Measurements from ENCODE around the gene PDLIM7. TPM values are rescaled to one million over a fixed set of nuclear protein-coding genes. Genes with fewer than 3 reads are reported as not detected.

The PDLIM7 gene
- total RNA-seq, 2 donors from 2014 or later: 196 to 241 TPM

DNA sequence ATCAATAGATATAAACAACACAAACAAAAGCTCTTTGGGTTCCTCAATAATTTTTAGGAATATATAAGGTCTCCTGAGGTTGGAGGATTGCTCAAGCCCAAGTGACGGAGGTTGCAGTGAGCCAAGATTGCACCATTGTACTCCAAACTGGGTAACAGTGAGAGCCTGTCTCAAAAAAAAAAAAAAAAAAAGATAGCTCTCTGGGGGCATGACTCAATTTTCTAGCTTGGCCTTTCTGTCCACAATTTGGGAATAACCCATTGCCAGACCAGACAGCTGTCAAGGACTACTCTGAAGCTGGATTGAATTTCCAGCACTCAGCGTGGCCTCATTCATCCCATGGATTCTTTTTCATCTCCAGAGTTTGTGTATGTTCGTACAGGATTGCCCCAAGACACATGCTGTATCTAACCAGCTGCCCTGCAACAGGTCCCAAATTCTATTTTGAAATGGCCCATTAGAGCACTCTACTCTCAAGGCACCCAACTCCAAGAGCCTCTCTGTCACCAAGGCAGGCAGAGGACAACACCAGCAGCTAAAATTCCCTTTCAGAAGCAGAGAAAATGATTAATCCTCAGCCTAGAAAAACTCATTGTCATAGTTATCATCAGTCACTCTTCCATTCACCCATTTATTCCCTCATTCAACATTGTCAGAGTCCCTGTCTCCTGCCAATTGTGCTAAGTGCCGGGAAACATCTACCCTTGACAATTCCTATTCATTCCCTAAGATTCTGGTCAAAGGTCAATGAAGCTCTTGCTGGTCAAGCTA, 48.3 kb upstream of the PDLIM7 start:
- H3K9ac ChIP-seq (ENCODE audit: extremely low read depth, low read length, poor library complexity, severe bottlenecking): no peak overlapping the region
- peak overlapping the region; percentile 25 for H3K27ac ChIP-seq (ENCODE audit: low read depth, low read length)
- no peak for DNase-seq
- H3K4me3 ChIP-seq (ENCODE audit: low read length): peak overlapping the region; percentile 30
- TF ChIP-seq, protein P1, sequence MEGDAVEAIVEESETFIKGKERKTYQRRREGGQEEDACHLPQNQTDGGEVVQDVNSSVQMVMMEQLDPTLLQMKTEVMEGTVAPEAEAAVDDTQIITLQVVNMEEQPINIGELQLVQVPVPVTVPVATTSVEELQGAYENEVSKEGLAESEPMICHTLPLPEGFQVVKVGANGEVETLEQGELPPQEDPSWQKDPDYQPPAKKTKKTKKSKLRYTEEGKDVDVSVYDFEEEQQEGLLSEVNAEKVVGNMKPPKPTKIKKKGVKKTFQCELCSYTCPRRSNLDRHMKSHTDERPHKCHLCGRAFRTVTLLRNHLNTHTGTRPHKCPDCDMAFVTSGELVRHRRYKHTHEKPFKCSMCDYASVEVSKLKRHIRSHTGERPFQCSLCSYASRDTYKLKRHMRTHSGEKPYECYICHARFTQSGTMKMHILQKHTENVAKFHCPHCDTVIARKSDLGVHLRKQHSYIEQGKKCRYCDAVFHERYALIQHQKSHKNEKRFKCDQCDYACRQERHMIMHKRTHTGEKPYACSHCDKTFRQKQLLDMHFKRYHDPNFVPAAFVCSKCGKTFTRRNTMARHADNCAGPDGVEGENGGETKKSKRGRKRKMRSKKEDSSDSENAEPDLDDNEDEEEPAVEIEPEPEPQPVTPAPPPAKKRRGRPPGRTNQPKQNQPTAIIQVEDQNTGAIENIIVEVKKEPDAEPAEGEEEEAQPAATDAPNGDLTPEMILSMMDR (conservative IDR thresholded peaks at IDR 0.05): no peak
- peaks cover 56% of the 10 kb centered on the region for H3K36me3 ChIP-seq (ENCODE audit: control insufficient read depth, insufficient read depth, low read length)
- 83 to 87% methylated on average over 3 to 4 of the region's 4 CpGs for WGBS, 2 experiments (ENCODE audit: insufficient coverage in 1 of 2, insufficient read length in 1 of 2)
- Mint-ChIP-seq H3K4me3 (peak overlapping the region; percentile 24), H3K36me3 (ENCODE audit: low read depth) (peaks cover 31% of the 10 kb centered on the region), H3K27ac (peak overlapping the region; percentile 86), H3K4me1 (peaks cover 37% of the 10 kb centered on the region), H3K27me3 (ENCODE audit: insufficient read depth) (no peaks in the 10 kb centered on the region), H3K9me3 (no peaks in the 10 kb centered on the region)
- H3K4me1 ChIP-seq (ENCODE audit: control insufficient read depth, insufficient read depth, low read length): peaks cover 27% of the 10 kb centered on the region
- no peaks in the 10 kb centered on the region for H3K27me3 ChIP-seq (ENCODE audit: control insufficient read depth, insufficient read depth, low read length, poor library complexity, severe bottlenecking)
- no peaks in the 10 kb centered on the region for H3K9me3 ChIP-seq (ENCODE audit: control insufficient read depth, low read length)

DNA sequence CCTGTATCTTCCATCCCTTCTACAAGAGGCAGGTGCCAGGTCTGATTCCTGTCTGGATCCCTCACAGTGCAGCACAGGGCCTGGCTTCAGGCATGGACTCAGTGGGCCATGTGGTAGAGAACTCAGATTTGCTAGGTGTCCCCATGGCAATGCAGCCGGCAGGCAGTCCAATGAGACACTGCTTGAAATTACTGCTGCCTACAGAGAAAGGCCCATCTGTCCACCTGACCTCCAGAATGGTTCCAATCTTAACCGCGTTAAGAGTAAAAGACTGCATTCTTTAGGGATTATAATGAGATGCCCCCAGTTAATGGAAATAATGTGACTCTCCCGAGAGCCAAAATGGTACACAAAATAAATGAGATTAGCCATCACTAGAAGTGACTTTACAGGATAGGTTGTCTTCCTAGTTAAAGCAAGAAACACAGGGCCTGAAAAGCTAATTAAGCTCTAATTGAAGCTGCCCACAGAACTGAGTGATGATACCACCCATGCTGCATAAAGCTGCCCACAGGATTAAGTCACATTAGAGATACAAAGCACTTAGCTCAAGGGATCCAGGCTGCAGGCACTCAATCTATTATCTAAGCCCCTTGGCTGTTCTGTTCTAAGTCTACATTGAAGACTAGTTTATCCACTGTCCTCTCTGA, 45.5 kb upstream of the PDLIM7 start:
- no peak overlapping the region for H3K27ac Mint-ChIP-seq
- TF ChIP-seq, protein P1 (conservative IDR thresholded peaks at IDR 0.05): no peak
- H3K9me3 Mint-ChIP-seq: no peaks in the 10 kb centered on the region
- WGBS, 2 experiments (ENCODE audit: insufficient coverage in 1 of 2, insufficient read length in 1 of 2): 90 to 96% methylated on average over 4 of the region's 4 CpGs
- Histone ChIP-seq H3K27ac (ENCODE audit: low read depth, low read length) (no peak overlapping the region), H3K9me3 (ENCODE audit: control insufficient read depth, low read length) (no peaks in the 10 kb centered on the region), H3K9ac (ENCODE audit: extremely low read depth, low read length, poor library complexity, severe bottlenecking) (no peak overlapping the region), H3K27me3 (ENCODE audit: control insufficient read depth, insufficient read depth, low read length, poor library complexity, severe bottlenecking) (no peaks in the 10 kb centered on the region), H3K4me1 (ENCODE audit: control insufficient read depth, insufficient read depth, low read length) (peaks cover 27% of the 10 kb centered on the region), H3K36me3 (ENCODE audit: control insufficient read depth, insufficient read depth, low read length) (peaks cover 67% of the 10 kb centered on the region), H3K4me3 (ENCODE audit: low read length) (no peak overlapping the region)
- no peak for DNase-seq
- H3K36me3 Mint-ChIP-seq (ENCODE audit: low read depth): peaks cover 43% of the 10 kb centered on the region
- no peak overlapping the region for H3K4me3 Mint-ChIP-seq
- H3K4me1 Mint-ChIP-seq: peaks cover 26% of the 10 kb centered on the region
- H3K27me3 Mint-ChIP-seq (ENCODE audit: insufficient read depth): no peaks in the 10 kb centered on the region

DNA sequence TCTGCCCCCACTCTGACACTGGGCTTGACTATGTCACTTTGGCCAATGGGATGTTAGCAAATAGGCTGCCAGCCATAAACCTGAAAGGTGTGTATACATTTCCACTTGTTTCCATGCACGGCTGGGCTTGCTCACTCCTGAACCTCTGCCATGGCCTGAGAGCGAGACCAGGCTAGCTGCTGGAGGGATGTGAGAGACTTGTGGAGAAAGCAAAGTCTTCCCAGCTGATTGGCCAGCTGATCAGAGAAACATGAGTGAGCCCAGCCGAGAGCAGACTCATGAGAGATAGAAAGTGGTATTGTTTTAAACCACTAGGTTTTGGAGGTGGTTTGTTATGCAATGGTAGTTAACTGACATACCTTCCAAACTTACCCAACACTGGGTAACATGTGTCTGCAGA, 43.0 kb upstream of the PDLIM7 start:
- no peaks in the 10 kb centered on the region for H3K27me3 Mint-ChIP-seq (ENCODE audit: insufficient read depth)
- H3K4me3 Mint-ChIP-seq: no peak overlapping the region
- no peak overlapping the region for H3K9ac ChIP-seq (ENCODE audit: extremely low read depth, low read length, poor library complexity, severe bottlenecking)
- TF ChIP-seq, protein P1 (conservative IDR thresholded peaks at IDR 0.05): no peak
- H3K27ac Mint-ChIP-seq: no peak overlapping the region
- peaks cover 85% of the 10 kb centered on the region for H3K36me3 ChIP-seq (ENCODE audit: control insufficient read depth, insufficient read depth, low read length)
- H3K36me3 Mint-ChIP-seq (ENCODE audit: low read depth): peaks cover 48% of the 10 kb centered on the region
- peaks cover 16% of the 10 kb centered on the region for H3K4me1 ChIP-seq (ENCODE audit: control insufficient read depth, insufficient read depth, low read length)
- no peaks in the 10 kb centered on the region for H3K27me3 ChIP-seq (ENCODE audit: control insufficient read depth, insufficient read depth, low read length, poor library complexity, severe bottlenecking)
- no peaks in the 10 kb centered on the region for H3K9me3 Mint-ChIP-seq
- 87 to 94% methylated on average over 2 to 3 of the region's 3 CpGs for WGBS, 2 experiments (ENCODE audit: insufficient coverage in 1 of 2, insufficient read length in 1 of 2)
- peak; percentile 42 for DNase-seq
- H3K4me3 ChIP-seq (ENCODE audit: low read length): no peak overlapping the region
- H3K9me3 ChIP-seq (ENCODE audit: control insufficient read depth, low read length): no peaks in the 10 kb centered on the region
- peaks cover 10% of the 10 kb centered on the region for H3K4me1 Mint-ChIP-seq
- H3K27ac ChIP-seq (ENCODE audit: low read depth, low read length): no peak overlapping the region

Measured in endodermal cell (in vitro differentiated cells).